ENCODE data around the gene SLC36A2. TPM values are rescaled to one million over a fixed set of nuclear protein-coding genes. Genes with fewer than 3 reads are reported as not detected.
"Not testable (repeated sequence)": the region's sequence is repeated elsewhere in the genome, so short reads cannot be mapped to it uniquely, and the experiment has no call there.

SLC36A2 gene
- total RNA-seq, 3 donors from 2014 or later, result 0.16 TPM; not detected in 2

GRCh38 chr5:151381899-151382298, 34.5 kb upstream of the SLC36A2 start:
- DNase-seq (ENCODE audit: low spot score in 2 of 2), result no peak
- Histone ChIP-seq H3K27ac (no peak overlapping the region), H3K36me3 (no peaks in the 10 kb centered on the region), H3K4me1 (no peaks in the 10 kb centered on the region), H3K4me3 (no peak overlapping the region), H3K9me3 (no peaks in the 10 kb centered on the region), H3K27me3 (no peaks in the 10 kb centered on the region)
- intact Hi-C loops (cut with DNase I; ENCODE audit: low total_unique reads), result no loop called here
- no peak for TF ChIP-seq CTCF (IDR thresholded peaks at IDR 0.05)
- no peak for TF ChIP-seq POLR2A (IDR thresholded peaks at IDR 0.05)
- TF ChIP-seq POLR2AphosphoS5 (IDR thresholded peaks at IDR 0.05), result no peak

GRCh38 chr5:151378616-151379015, 31.3 kb upstream of the SLC36A2 start:
- H3K27me3 ChIP-seq, result no peaks in the 10 kb centered on the region
- DNase-seq (ENCODE audit: low spot score in 2 of 2), result no peak
- H3K4me1 ChIP-seq, result no peaks in the 10 kb centered on the region
- intact Hi-C loops (cut with DNase I; ENCODE audit: low total_unique reads), result no loop called here
- H3K4me3 ChIP-seq, result no peak overlapping the region
- no peak overlapping the region for H3K27ac ChIP-seq
- no peaks in the 10 kb centered on the region for H3K36me3 ChIP-seq
- TF ChIP-seq POLR2AphosphoS5 (IDR thresholded peaks at IDR 0.05), result no peak
- no peak for TF ChIP-seq CTCF (IDR thresholded peaks at IDR 0.05)
- TF ChIP-seq POLR2A (IDR thresholded peaks at IDR 0.05), result no peak
- H3K9me3 ChIP-seq, result no peaks in the 10 kb centered on the region

- DNase-seq (ENCODE audit: low spot score in 2 of 2), result no peak
- no peaks in the 10 kb centered on the region for H3K4me1 ChIP-seq
- TF ChIP-seq POLR2A (IDR thresholded peaks at IDR 0.05) (no peak), POLR2AphosphoS5 (IDR thresholded peaks at IDR 0.05) (no peak), CTCF (IDR thresholded peaks at IDR 0.05) (no peak)
- no peak overlapping the region for H3K27ac ChIP-seq
- no peaks in the 10 kb centered on the region for H3K36me3 ChIP-seq
- intact Hi-C loops (cut with DNase I; ENCODE audit: low total_unique reads), result no loop called here
- H3K9me3 ChIP-seq, result no peaks in the 10 kb centered on the region
- no peaks in the 10 kb centered on the region for H3K27me3 ChIP-seq
- H3K4me3 ChIP-seq, result no peak overlapping the region
Measured at GRCh38 chr5:151374539-151374938, 27.2 kb upstream of the SLC36A2 start.

GRCh38 chr5:151367038-151367437, 19.7 kb upstream of the SLC36A2 start:
- DNase-seq (ENCODE audit: low spot score in 2 of 2); H3K27ac ChIP-seq; H3K4me3 ChIP-seq; H3K27me3 ChIP-seq; H3K36me3 ChIP-seq; H3K4me1 ChIP-seq; intact Hi-C loops (cut with DNase I; ENCODE audit: low total_unique reads): not testable (repeated sequence)
- peaks cover 21 to 35% of the 10 kb centered on the region in 2 donors for H3K9me3 ChIP-seq

- TF ChIP-seq CTCF (IDR thresholded peaks at IDR 0.05) (no peak), POLR2A (IDR thresholded peaks at IDR 0.05) (no peak), POLR2AphosphoS5 (IDR thresholded peaks at IDR 0.05) (no peak)
- H3K4me1 ChIP-seq, result no peaks in the 10 kb centered on the region
- H3K9me3 ChIP-seq, result peaks cover 21 to 42% of the 10 kb centered on the region in 2 donors
- no peak overlapping the region for H3K4me3 ChIP-seq
- DNase-seq (ENCODE audit: low spot score in 2 of 2), result no peak
- no peaks in the 10 kb centered on the region for H3K36me3 ChIP-seq
- no peaks in the 10 kb centered on the region for H3K27me3 ChIP-seq
- no peak overlapping the region for H3K27ac ChIP-seq
- intact Hi-C loops (cut with DNase I; ENCODE audit: low total_unique reads), result no loop called here
Measured at GRCh38 chr5:151363673-151364072, 16.3 kb upstream of the SLC36A2 start.

- H3K36me3 ChIP-seq, result no peaks in the 10 kb centered on the region
- no peaks in the 10 kb centered on the region for H3K4me1 ChIP-seq
- peaks cover 14 to 35% of the 10 kb centered on the region in 2 donors for H3K9me3 ChIP-seq
- no peaks in the 10 kb centered on the region for H3K27me3 ChIP-seq
- H3K4me3 ChIP-seq, result no peak overlapping the region
- H3K27ac ChIP-seq, result no peak overlapping the region
- intact Hi-C loops (cut with DNase I; ENCODE audit: low total_unique reads), result no loop called here
- no peak for DNase-seq (ENCODE audit: low spot score in 2 of 2)
- TF ChIP-seq POLR2A (IDR thresholded peaks at IDR 0.05) (no peak), POLR2AphosphoS5 (IDR thresholded peaks at IDR 0.05) (no peak), CTCF (IDR thresholded peaks at IDR 0.05) (no peak)
Measured at GRCh38 chr5:151362970-151363369, 15.6 kb upstream of the SLC36A2 start.
